Measurements from ENCODE around the gene COG5. TPM values are rescaled to one million over a fixed set of nuclear protein-coding genes. Genes with fewer than 3 reads are reported as not detected.

COG5 gene
- total RNA-seq, 1 donor from 2014 or later = 37.2 TPM

DNA sequence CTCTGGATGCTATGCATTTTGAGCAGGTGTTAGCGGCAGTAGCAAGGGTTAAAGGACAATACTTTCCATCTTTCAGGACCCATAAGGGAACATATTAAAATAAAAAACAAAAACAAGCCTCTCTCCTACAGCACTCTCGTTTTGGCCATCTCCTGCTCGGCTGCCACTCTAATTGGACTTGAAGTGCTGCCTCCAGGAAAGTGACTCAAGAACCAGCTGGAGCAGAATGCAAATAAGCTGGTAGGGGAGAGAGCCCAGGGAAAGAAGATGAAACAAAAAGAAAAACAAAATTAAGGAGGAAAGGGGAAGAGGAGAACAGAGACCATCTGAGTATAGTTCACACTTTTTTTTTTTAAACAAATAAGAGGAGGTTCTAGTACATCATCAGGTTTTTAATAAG is 329.3 kb downstream of the COG5 start:
- H3K4me3 Mint-ChIP-seq = no peak overlapping the region
- TF ChIP-seq, protein P1, sequence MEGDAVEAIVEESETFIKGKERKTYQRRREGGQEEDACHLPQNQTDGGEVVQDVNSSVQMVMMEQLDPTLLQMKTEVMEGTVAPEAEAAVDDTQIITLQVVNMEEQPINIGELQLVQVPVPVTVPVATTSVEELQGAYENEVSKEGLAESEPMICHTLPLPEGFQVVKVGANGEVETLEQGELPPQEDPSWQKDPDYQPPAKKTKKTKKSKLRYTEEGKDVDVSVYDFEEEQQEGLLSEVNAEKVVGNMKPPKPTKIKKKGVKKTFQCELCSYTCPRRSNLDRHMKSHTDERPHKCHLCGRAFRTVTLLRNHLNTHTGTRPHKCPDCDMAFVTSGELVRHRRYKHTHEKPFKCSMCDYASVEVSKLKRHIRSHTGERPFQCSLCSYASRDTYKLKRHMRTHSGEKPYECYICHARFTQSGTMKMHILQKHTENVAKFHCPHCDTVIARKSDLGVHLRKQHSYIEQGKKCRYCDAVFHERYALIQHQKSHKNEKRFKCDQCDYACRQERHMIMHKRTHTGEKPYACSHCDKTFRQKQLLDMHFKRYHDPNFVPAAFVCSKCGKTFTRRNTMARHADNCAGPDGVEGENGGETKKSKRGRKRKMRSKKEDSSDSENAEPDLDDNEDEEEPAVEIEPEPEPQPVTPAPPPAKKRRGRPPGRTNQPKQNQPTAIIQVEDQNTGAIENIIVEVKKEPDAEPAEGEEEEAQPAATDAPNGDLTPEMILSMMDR (conservative IDR thresholded peaks at IDR 0.05) = no peak
- H3K4me1 Mint-ChIP-seq (ENCODE audit: unreplicated experiment) = no peaks in the 10 kb centered on the region
- no peaks in the 10 kb centered on the region for H3K27me3 Mint-ChIP-seq
- no peak for DNase-seq (ENCODE audit: extremely low spot score, unreplicated experiment)
- H3K9me3 Mint-ChIP-seq = no peaks in the 10 kb centered on the region
- peaks cover 7% of the 10 kb centered on the region for H3K36me3 Mint-ChIP-seq
- H3K27ac Mint-ChIP-seq = no peak overlapping the region

DNA sequence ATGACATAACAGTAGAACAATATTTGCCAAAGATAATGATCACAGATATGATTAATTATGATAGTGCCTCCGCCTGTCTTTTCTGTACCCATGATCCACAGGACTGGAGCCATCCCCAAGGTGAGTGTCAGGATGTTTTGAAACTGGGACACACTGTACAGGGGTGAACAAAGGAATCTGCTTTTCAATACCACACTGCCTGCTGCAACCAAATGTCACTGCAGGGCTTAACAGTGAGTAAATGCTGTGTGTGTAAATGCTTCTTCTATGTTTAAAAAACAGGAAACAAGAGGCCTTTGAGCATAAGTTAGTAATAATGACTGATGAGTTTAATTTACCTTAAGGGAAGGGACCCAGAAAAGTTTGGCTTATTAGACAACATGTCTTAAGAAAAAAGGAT is 329.7 kb downstream of the COG5 start:
- Mint-ChIP-seq H3K4me3 (no peak overlapping the region), H3K9me3 (no peaks in the 10 kb centered on the region), H3K4me1 (ENCODE audit: unreplicated experiment) (no peaks in the 10 kb centered on the region), H3K36me3 (peaks cover 9% of the 10 kb centered on the region), H3K27me3 (no peaks in the 10 kb centered on the region), H3K27ac (no peak overlapping the region)
- TF ChIP-seq, protein P1 (conservative IDR thresholded peaks at IDR 0.05) = no peak
- DNase-seq (ENCODE audit: extremely low spot score, unreplicated experiment) = no peak

DNA sequence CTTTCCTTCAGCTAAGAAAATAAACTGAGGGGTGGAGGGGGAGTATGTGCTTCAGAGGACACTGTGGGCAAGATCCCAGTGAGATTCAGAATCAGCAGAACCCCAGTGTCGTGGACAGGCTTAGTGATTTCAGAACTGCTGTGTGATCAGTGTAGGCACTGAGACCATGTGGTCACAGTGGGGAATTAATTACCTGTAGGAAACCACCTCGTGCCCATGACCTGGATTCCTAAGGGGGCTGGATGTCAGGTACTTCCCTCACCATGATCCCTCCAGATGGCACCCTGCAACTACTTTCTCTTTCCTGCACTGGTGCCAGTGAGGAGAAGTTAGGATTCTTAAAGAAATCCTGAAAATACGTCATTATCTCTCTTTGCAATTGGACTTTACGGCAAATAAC is 330.5 kb downstream of the COG5 start:
- H3K36me3 Mint-ChIP-seq = peaks cover 3% of the 10 kb centered on the region
- H3K4me1 Mint-ChIP-seq (ENCODE audit: unreplicated experiment) = no peaks in the 10 kb centered on the region
- TF ChIP-seq, protein P1 (conservative IDR thresholded peaks at IDR 0.05) = no peak
- H3K9me3 Mint-ChIP-seq = no peaks in the 10 kb centered on the region
- H3K4me3 Mint-ChIP-seq = no peak overlapping the region
- DNase-seq (ENCODE audit: extremely low spot score, unreplicated experiment) = no peak
- no peaks in the 10 kb centered on the region for H3K27me3 Mint-ChIP-seq
- no peak overlapping the region for H3K27ac Mint-ChIP-seq

DNA sequence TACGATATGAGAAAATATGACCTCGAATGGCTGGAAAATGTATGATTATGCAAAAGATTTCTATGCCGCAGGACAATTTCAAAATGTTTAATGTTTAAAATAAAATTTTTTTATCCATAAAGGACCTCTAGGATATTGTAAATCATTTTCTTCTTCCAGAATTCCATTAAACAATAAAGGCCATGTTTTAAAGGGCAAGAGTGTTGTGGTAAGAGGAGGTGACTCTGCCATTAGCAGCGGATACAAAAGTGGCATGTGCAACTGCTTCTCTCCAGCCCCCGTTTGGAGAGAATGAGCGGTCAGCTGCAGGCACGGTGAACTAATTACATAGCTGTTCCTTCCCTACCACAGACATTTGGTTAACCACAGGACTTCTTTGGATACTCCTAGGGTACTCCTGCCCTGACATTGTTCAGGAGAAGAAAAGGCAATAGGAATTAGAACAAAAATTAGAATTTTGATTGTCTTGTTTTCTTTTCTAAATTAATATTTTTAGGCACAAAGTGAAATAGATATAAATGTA is 331.1 kb downstream of the COG5 start:
- Mint-ChIP-seq H3K9me3 (no peaks in the 10 kb centered on the region), H3K27me3 (no peaks in the 10 kb centered on the region), H3K27ac (no peak overlapping the region), H3K4me3 (no peak overlapping the region), H3K4me1 (ENCODE audit: unreplicated experiment) (no peaks in the 10 kb centered on the region), H3K36me3 (peaks cover 3% of the 10 kb centered on the region)
- TF ChIP-seq, protein P1 (conservative IDR thresholded peaks at IDR 0.05) = no peak
- no peak for DNase-seq (ENCODE audit: extremely low spot score, unreplicated experiment)

DNA sequence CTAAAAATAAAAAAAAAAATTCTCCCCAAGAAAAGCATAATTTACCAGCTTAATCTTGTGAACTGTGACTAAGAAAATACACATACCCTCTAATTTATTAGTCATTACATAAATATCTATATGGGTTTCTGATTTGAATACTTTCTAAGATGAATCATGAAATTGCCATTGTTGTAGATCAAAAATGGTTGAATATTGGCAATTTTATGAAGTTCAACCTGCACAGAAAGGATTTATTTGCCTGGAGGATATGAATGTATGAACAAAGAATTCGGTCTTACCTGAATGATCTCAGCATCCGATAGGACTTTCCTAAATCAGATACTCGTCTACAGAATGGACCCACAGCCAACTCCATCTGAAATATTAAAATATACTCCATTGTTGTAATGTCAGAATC is 333.4 kb downstream of the COG5 start:
- TF ChIP-seq, protein P1 (conservative IDR thresholded peaks at IDR 0.05) = no peak
- H3K36me3 Mint-ChIP-seq = peaks cover 3% of the 10 kb centered on the region
- H3K4me1 Mint-ChIP-seq (ENCODE audit: unreplicated experiment) = no peaks in the 10 kb centered on the region
- no peak for DNase-seq (ENCODE audit: extremely low spot score, unreplicated experiment)
- no peaks in the 10 kb centered on the region for H3K9me3 Mint-ChIP-seq
- H3K4me3 Mint-ChIP-seq = no peak overlapping the region
- H3K27me3 Mint-ChIP-seq = no peaks in the 10 kb centered on the region
- no peak overlapping the region for H3K27ac Mint-ChIP-seq

DNA sequence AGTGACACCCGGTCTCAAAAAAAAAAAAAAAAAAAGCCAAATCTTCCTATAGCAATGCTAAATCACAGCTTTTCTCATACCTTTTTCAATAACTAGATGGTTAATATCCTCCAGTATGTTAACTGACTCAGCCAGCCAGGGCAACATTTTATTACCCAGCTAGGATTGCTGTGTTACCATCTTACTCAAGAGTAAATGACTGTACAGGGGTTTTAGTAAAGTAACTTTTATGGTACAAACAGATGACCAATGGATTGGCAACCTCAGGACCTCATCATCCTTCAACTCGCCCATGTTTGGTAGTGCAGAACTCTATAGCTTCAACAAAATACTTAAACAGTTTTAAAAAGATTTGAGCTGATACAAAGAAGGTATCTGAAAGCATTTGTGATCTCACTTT is 335.4 kb downstream of the COG5 start:
- TF ChIP-seq, protein P1 (conservative IDR thresholded peaks at IDR 0.05) = no peak
- peaks cover 3% of the 10 kb centered on the region for H3K36me3 Mint-ChIP-seq
- H3K4me1 Mint-ChIP-seq (ENCODE audit: unreplicated experiment) = peaks cover 14% of the 10 kb centered on the region
- no peaks in the 10 kb centered on the region for H3K9me3 Mint-ChIP-seq
- H3K27me3 Mint-ChIP-seq = no peaks in the 10 kb centered on the region
- no peak overlapping the region for H3K4me3 Mint-ChIP-seq
- H3K27ac Mint-ChIP-seq = no peak overlapping the region
- no peak for DNase-seq (ENCODE audit: extremely low spot score, unreplicated experiment)

Measured in type B pancreatic cell (in vitro differentiated cells).